HG03064 (cell line): Measurements from ENCODE around the gene ZNF106.

Source experiments
- ATAC-seq: cut with Tn5 transposase; IDR thresholded peaks from one replicate; pipeline ENCODE4 v1.9.1; 2021; ENCODE audit warnings: low read depth; ENCODE audit not compliant: unreplicated experiment

Gene ZNF106

GRCh38 chr15:42490671-42491538, at the start of gene ZNF106:
ZNF106 (minus strand) TSS chr15:42491141; CDS start chr15:42472289, 18,852 bp downstream.
- ATAC-seq, result no peak

- no peak for ATAC-seq
These were observed 42.3 kb upstream of the ZNF106 start for GRCh38 chr15:42533246-42533645.

GRCh38 chr15:42528970-42529369, 38.0 kb upstream of the ZNF106 start:
- no peak for ATAC-seq

GRCh38 chr15:42523331-42523730, 32.4 kb upstream of the ZNF106 start:
- no peak for ATAC-seq

GRCh38 chr15:42511007-42511391, 20.1 kb upstream of the ZNF106 start:
- no peak for ATAC-seq

- no peak for ATAC-seq
These were observed 19.5 kb upstream of the ZNF106 start for GRCh38 chr15:42510258-42511006.

- ATAC-seq, result no peak
These were observed 17.3 kb upstream of the ZNF106 start for GRCh38 chr15:42508263-42508690.

- no peak for ATAC-seq
These were observed 16.6 kb upstream of the ZNF106 start for GRCh38 chr15:42507514-42507913.

- no peak for ATAC-seq
These were observed 13.7 kb upstream of the ZNF106 start for GRCh38 chr15:42504631-42505030.

GRCh38 chr15:42503825-42504224, 12.9 kb upstream of the ZNF106 start:
- no peak for ATAC-seq

- ATAC-seq, result no peak
These were observed 11.5 kb upstream of the ZNF106 start for GRCh38 chr15:42502477-42502876.

- no peak for ATAC-seq
These were observed 9.1 kb upstream of the ZNF106 start for GRCh38 chr15:42499858-42500609.

GRCh38 chr15:42498212-42499068, 7.5 kb upstream of the ZNF106 start:
- no peak for ATAC-seq

- peak; percentile 63 for ATAC-seq
These were observed 4.6 kb upstream of the ZNF106 start, which contains the start of gene SNAP23 for GRCh38 chr15:42495361-42496212. SNAP23 (plus strand) TSS chr15:42495634; CDS start chr15:42511847, 16,213 bp downstream.

- no peak for ATAC-seq
These were observed 4.0 kb upstream of the ZNF106 start for GRCh38 chr15:42494998-42495360.

- no peak for ATAC-seq
These were observed 2.7 kb upstream of the ZNF106 start for GRCh38 chr15:42493679-42494078.

GRCh38 chr15:42491539-42492225, 741 bp upstream of the ZNF106 start:
- no peak for ATAC-seq

- ATAC-seq, result no peak
These were observed 660 bp downstream of the ZNF106 start for GRCh38 chr15:42490291-42490670.

GRCh38 chr15:42483677-42484076, 7.3 kb downstream of the ZNF106 start:
- ATAC-seq, result no peak
